Activated T-helper 1 cell treated with anti-CD3 and anti-CD28 coated beads, Interleukin-2, amount 50 U/mL, for 16 hours (primary cell): ENCODE measurements around the gene PM20D1.

Experiments used
- DNase-seq, 2 donors: peaks; one replicate each; pipeline ENCODE4 v3.0.0-alpha.2; 2020; ENCODE audit warnings: low read depth in 1 of 2, low spot score in 1 of 2

The PM20D1 gene

GRCh38 chr1:205805082-205805711 lies 44.7 kb downstream of the PM20D1 start:
- DNase-seq, result no peak

GRCh38 chr1:205804605-205805004 lies 45.3 kb downstream of the PM20D1 start:
- DNase-seq, result no peak

DNA sequence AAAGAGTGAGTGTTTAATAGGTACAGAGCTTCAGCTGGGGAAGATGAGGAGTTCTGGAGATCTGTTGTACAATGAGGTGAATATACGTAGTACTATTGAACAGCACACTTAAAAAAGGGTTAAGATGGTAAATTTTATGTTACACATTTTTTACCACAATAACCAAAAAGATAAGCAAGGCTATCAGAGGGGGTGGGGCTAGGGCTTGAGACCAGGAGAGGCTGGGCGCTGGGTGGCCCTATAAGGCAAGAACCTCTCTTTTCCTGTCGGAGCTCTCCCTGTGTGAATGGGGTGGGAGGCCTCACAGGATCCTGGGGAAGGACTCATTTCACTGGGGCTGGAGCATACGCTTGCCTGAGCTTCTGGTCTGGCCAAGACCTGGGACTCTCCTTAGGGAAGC lies 45.9 kb downstream of the PM20D1 start:
- DNase-seq, result no peak

- DNase-seq, result no peak
These were observed 47.9 kb downstream of the PM20D1 start for GRCh38 chr1:205802060-205802459.

- no peak for DNase-seq
These were observed 48.8 kb downstream of the PM20D1 start for GRCh38 chr1:205800981-205801703.

GRCh38 chr1:205800427-205800826 lies 49.5 kb downstream of the PM20D1 start:
- no peak for DNase-seq

GRCh38 chr1:205798577-205798976 lies 51.4 kb downstream of the PM20D1 start:
- no peak for DNase-seq

DNA sequence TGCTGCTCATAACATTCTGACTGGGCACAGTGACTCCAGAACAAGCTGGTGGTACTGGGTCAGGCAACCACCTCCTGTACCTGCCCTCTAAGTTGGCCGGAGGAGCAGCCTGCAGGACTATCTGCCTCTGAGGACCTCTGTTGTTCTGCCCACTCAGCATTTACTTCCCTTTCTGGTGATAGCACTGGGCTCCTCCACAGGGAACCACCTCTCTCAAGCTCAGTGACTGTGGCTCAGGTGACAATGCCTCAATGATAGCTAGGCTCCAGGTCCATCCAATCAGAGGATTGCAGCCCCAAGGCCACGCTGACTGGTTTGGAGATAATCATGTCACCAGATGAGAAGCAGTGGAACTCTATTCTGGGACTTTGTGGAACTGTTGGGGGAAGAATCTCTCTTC lies 52.8 kb downstream of the PM20D1 start:
- DNase-seq, result no peak

GRCh38 chr1:205794011-205794730 lies 55.8 kb downstream of the PM20D1 start:
- DNase-seq, result no peak

GRCh38 chr1:205792961-205793673 lies 56.8 kb downstream of the PM20D1 start:
- no peak for DNase-seq

DNA sequence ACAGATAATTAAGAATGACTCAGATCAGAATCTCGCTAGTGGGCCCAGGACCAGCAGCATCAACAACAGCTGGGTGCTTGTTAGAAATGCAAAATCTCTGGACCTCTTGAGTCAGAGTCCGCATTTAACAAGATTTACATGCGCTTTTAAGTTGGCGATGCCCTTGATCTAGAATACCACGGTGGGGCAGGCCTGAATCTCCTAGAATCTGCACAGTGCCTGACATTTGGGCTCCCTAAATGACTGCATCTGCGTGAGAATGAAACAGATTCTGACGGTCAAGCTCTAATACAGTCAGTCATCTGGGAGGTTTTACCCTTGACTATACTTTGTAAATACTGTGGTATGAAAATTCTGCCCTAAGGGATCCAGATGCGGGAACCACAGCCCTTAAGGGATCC lies 57.5 kb downstream of the PM20D1 start:
- no peak for DNase-seq

GRCh38 chr1:205791568-205792180 lies 58.3 kb downstream of the PM20D1 start:
- peak in 1 of 2 donors; percentile 30 for DNase-seq

DNA sequence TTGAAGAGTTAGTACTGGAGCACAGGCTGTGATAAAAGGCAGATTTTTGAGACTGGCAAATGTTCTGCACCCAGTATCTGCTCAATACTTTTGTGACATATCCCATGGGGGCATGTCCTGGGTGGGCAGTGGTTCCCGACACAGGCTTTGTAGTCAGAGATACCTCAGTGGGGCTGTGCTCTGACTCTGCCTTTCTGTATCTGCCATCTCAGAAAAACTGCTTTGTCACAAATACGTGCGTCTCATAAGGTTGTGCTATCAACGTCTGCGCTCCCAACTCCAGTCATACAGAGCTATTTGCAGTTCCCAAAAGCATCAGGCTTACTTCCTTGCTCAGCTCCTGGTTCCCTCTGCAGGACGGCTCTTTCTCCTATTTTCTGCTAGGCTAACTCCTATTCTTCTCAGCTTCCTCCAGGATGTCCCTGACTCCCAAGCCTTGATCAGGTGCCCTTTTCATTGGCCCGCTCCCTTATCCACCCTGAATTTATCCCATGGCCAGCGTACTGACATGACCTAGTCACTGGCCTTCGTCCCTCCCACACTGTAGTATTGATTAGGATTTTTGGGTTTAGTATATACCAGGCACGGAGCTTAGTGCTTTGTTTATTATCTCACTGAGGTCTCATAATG lies 62.5 kb downstream of the PM20D1 start:
- no peak for DNase-seq

DNA sequence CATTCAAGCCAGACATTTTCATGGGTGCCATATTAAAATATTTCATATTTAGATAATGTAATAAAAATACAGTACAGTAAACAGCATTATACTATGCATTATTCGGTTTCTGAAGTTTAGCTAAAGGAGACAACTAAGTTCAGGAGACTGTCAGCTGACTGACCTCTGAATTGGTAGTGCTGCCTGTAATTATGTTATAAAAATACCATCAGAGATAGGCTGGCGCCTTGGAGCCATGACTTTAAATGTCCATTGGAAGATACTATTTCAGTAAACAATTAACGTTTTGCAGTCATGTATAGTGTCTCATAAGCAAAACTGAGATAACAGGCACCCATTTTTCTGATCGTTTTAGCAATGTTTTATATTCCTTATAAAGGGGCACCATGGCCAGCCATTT lies 63.3 kb downstream of the PM20D1 start:
- no peak for DNase-seq

GRCh38 chr1:205785446-205785845 lies 64.5 kb downstream of the PM20D1 start:
- DNase-seq, result no peak

GRCh38 chr1:205783904-205784303 lies 66.0 kb downstream of the PM20D1 start:
- no peak for DNase-seq

DNA sequence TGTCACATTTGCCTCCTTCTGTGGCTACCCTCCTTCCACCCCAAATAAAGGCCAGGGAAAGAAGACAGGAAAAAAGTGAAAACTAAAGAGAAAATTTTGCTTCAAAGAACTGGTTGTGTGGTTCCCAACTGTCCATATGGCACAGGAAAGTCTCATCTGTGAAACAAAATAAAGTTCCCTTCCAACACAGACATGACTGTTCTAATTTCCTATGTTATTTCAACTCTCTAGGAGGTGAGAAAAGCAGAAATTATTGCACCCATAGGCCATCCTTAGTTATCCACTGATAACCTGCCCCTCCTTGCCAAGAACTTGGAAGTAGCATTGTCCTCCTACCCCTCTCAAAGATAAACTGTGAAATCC lies 66.5 kb downstream of the PM20D1 start:
- no peak for DNase-seq

DNA sequence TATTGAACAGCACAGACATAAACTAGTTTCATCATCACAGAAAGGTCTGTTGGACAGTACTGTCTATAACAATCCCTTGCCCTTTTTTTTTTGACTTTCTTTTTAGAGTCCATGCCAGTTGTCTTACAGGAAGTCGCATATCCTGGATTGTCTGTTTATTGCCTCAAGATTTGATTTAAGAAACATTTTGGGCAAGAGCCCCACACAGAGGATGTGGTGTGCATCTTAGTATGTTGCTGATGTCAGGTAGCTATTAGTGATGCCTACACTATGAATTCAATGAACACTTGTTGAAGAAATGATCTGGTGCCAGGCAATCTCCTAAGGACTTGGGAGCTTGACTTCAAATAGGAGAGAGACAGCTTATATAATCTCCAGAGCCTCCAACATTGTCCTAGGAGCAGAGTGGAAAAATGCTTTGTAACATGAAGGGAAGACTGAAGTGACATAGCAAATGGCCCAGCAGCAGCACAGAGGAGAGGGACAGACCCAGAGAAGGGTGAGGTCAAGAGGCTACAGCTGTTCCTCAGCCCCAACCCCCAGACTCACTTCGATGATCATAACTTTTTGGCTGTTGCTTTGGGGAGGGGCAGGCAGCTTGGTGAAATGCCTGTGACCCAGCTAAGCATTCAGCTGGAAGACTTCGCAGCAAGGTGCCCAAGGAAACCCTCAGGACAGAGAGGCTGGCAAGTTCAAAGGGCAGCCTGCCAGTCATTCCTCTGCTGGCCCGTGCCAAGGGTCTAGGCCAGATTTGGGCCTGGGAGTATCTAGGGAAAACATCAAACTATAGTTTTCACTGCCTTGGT lies 67.1 kb downstream of the PM20D1 start:
- DNase-seq, result no peak

DNA sequence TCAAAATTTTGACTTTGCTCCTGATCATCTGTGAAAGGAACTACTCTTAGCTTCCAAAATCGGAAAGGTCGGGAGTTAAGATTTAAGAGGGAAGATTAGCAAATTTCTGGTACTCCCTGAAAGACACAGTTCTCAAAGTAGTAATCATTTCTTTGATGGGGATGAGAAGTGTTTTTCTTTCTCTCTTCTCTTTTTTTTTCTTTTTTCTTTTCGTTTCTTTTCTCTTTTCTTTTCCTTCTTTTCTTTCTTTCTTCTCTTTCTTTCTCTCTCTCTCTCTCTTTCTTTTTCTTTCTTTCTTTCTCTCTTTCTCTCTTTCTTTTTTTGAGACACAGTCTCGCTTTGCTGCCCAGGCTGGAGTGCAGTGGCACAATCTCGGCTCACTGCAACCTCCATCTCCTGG lies 69.6 kb downstream of the PM20D1 start:
- DNase-seq, result no peak
